ENCODE measurements around the gene ASIC5.

Gene ASIC5

DNA sequence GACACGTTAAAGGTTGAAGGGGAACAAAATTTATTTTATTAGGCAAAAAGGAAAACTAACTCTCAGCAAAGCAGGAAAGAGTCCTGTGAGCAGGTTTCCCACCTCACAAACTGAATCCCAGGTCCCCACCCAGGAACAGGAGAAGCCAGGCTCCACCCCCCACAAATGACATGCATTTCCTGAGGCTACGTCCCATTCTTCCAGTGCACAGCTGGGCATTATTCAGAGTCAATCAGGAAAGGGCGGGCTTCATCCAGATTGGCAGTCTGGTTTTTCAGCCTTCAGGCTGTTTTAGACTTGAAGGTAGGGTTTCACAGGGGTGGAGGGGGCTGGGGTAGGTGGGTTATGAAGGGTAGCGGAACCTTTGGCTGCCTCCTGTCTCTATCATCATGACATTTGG, 11.9 kb upstream of the ASIC5 start:
- Histone ChIP-seq H3K9ac (ENCODE audit: low read depth, low read length) (no peak overlapping the region), H3K9me3 (ENCODE audit: control insufficient read depth, insufficient read depth, low read length) (no peaks in the 10 kb centered on the region), H3K36me3 (ENCODE audit: control insufficient read depth, insufficient read depth, low read length) (no peaks in the 10 kb centered on the region), H3K4me3 (ENCODE audit: low read depth, low read length) (no peak overlapping the region), H3K27me3 (ENCODE audit: control insufficient read depth, insufficient read depth, low read length) (no peaks in the 10 kb centered on the region), H3K4me1 (ENCODE audit: control insufficient read depth, insufficient read depth, low read length) (no peaks in the 10 kb centered on the region)

DNA sequence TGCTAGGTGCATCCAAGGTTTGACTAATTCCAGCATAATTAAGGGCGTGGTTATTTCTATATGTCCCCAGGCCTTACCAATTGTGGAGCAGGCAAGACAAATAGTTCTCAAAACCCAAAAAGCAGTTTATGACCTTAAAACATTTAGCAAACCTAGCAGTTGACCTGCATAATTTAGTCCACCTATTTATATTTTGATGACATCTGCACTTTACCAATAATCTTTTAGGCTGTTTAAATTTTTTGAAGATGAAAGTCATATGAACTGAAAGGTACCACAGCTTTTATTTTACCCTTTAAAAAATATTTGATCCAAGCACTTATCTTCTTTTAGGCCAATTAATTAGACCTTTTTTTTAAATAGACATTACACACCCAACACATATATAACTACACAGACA, 9.8 kb upstream of the ASIC5 start:
- Histone ChIP-seq H3K4me1 (ENCODE audit: control insufficient read depth, insufficient read depth, low read length) (no peaks in the 10 kb centered on the region), H3K4me3 (ENCODE audit: low read depth, low read length) (no peak overlapping the region), H3K9ac (ENCODE audit: low read depth, low read length) (no peak overlapping the region), H3K36me3 (ENCODE audit: control insufficient read depth, insufficient read depth, low read length) (no peaks in the 10 kb centered on the region), H3K27me3 (ENCODE audit: control insufficient read depth, insufficient read depth, low read length) (no peaks in the 10 kb centered on the region), H3K9me3 (ENCODE audit: control insufficient read depth, insufficient read depth, low read length) (no peaks in the 10 kb centered on the region)

DNA sequence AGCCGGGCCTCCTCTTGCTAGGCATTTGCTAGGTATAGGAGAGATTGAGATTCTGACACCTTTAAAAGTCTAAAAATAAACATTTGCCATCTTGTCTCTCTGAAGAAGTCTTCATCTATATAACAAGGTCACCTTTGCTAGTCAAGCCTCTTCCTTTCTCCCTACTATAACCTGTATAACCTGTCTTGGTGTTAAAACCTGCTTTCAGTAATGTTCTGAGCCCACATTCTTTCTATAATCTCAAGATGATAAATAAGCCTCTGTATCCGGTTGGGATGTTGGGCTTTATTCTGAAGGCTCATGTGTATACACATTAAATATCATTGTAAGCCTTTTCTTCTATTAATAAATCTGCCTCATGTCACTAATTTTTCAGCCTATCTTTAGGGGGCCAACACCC, 10.2 kb downstream of the ASIC5 start:
- Histone ChIP-seq H3K9me3 (ENCODE audit: control insufficient read depth, insufficient read depth, low read length) (no peaks in the 10 kb centered on the region), H3K4me3 (ENCODE audit: low read depth, low read length) (no peak overlapping the region), H3K4me1 (ENCODE audit: control insufficient read depth, insufficient read depth, low read length) (no peaks in the 10 kb centered on the region), H3K36me3 (ENCODE audit: control insufficient read depth, insufficient read depth, low read length) (no peaks in the 10 kb centered on the region), H3K27me3 (ENCODE audit: control insufficient read depth, insufficient read depth, low read length) (no peaks in the 10 kb centered on the region), H3K9ac (ENCODE audit: low read depth, low read length) (no peak overlapping the region)

DNA sequence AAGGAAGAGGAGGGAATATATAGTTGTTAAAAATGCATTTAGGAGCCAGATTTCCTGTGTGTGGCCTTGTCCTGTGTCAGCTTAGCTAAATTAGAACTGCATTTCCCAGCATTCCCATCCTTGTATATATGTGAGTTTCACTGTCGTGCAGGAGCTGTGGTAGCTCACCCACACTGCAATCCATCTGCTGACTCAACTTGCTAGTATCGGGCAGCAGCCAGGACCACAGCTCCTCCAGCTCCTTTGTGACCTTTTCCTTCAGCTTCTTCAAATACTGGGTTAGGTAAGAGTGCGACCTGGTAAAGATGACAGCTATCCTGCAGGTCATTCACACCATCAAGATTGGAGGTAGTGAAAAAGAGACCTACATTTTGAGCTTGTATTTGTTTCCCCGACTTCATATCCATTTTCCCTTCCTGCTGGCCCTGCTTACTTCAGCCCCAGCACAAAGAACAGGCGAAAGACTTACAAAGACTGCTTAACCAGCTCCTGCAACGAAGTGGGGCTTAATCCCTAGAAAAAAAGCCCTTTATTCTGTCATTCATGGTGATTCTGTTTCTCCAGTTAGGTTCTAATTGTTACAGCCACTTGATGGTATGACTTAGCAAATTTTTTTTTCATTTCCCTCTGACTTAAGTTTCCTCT, 11.4 kb downstream of the ASIC5 start:
- H3K9ac ChIP-seq (ENCODE audit: low read depth, low read length), result no peak overlapping the region
- H3K36me3 ChIP-seq (ENCODE audit: control insufficient read depth, insufficient read depth, low read length), result no peaks in the 10 kb centered on the region
- H3K4me1 ChIP-seq (ENCODE audit: control insufficient read depth, insufficient read depth, low read length), result no peaks in the 10 kb centered on the region
- no peak overlapping the region for H3K4me3 ChIP-seq (ENCODE audit: low read depth, low read length)
- no peaks in the 10 kb centered on the region for H3K9me3 ChIP-seq (ENCODE audit: control insufficient read depth, insufficient read depth, low read length)
- no peaks in the 10 kb centered on the region for H3K27me3 ChIP-seq (ENCODE audit: control insufficient read depth, insufficient read depth, low read length)

DNA sequence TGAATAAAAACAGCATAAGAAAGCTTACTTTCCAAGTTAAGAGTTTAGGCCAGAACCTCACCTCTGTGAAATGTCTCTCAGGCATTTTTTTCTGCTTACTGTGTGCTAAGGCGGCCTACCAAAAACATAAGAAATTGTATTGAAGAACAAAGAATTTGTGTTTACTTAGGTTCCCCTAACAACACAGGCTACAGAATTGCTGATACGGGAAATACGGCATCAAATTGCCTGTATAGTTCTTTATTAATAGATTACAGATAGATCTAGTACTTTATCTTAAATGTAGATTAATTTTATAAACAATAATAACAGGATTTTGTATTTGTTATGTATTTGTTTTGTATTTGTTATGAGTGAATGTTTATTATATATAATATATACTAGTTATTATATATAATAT, 12.9 kb downstream of the ASIC5 start:
- Histone ChIP-seq H3K27me3 (ENCODE audit: control insufficient read depth, insufficient read depth, low read length) (no peaks in the 10 kb centered on the region), H3K36me3 (ENCODE audit: control insufficient read depth, insufficient read depth, low read length) (no peaks in the 10 kb centered on the region), H3K4me1 (ENCODE audit: control insufficient read depth, insufficient read depth, low read length) (no peaks in the 10 kb centered on the region), H3K4me3 (ENCODE audit: low read depth, low read length) (no peak overlapping the region), H3K9me3 (ENCODE audit: control insufficient read depth, insufficient read depth, low read length) (peaks cover 5% of the 10 kb centered on the region), H3K9ac (ENCODE audit: low read depth, low read length) (no peak overlapping the region)

DNA sequence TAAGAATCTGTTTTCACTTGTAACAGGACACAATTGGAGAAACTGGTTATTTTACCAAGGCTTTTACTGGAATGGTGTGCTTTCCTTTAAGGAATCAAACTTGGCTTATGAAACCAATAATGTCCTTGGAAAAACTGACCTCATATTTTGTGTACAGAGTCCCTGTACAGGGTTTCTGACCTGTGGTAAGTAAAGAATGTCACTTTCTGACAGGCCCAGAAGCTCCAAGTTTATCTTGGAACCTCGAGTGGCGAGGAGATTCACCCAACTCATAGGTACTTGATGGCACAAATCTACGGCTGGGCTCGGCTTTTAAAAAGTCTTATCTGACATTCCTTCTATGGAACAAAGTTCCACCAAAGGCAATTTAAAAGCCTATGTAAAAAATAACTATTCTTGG, 17.0 kb downstream of the ASIC5 start:
- Histone ChIP-seq H3K36me3 (ENCODE audit: control insufficient read depth, insufficient read depth, low read length) (no peaks in the 10 kb centered on the region), H3K9ac (ENCODE audit: low read depth, low read length) (no peak overlapping the region), H3K9me3 (ENCODE audit: control insufficient read depth, insufficient read depth, low read length) (peaks cover 8% of the 10 kb centered on the region), H3K4me3 (ENCODE audit: low read depth, low read length) (no peak overlapping the region), H3K4me1 (ENCODE audit: control insufficient read depth, insufficient read depth, low read length) (no peaks in the 10 kb centered on the region), H3K27me3 (ENCODE audit: control insufficient read depth, insufficient read depth, low read length) (no peaks in the 10 kb centered on the region)

DNA sequence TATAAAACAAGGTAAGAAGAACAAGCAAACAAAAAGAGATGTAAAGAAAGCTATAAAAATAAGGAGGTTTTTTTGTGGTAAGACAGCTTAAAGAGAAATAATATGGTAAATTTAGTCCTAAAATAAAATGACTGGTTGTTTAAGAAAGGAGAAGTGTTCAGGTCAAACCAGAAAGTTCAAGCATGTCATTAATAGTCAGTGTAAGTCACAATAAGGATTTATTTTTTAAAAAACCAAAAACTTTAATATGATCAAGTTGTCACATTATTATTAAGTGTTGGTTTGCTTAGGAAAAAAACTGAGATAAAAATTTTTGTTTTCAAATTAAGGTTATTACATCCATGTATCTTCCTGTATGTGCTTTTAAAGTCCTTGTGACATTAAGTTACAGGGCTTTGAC, 19.1 kb downstream of the ASIC5 start:
- H3K4me3 ChIP-seq (ENCODE audit: low read depth, low read length), result no peak overlapping the region

DNA sequence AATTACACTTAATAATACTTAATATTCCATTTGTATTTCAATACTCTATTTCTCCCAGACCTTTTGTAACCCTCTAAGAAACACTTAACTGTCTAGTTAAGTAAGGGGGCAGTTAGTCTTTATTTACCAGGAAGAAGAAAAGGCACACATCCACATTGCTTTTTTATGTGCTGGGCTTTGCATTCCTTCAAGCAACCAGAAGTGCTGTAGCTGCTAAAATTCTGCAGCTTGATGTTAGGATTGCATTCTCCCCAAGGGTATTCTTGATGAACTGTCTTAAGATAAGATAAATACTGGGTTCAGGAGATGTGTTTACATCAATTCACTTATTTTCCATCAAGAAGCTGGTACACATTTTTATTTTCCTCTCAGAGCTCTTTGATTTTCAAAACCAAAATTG, 24.0 kb downstream of the ASIC5 start:
- no peaks in the 10 kb centered on the region for H3K36me3 ChIP-seq (ENCODE audit: control insufficient read depth, insufficient read depth, low read length)
- H3K4me1 ChIP-seq (ENCODE audit: control insufficient read depth, insufficient read depth, low read length), result no peaks in the 10 kb centered on the region

More for the DNA sequence above, 19.1 kb downstream of the ASIC5 start:
- H3K36me3 ChIP-seq (ENCODE audit: control insufficient read depth, insufficient read depth, low read length), result no peaks in the 10 kb centered on the region
- no peaks in the 10 kb centered on the region for H3K27me3 ChIP-seq (ENCODE audit: control insufficient read depth, insufficient read depth, low read length)
- H3K9me3 ChIP-seq (ENCODE audit: control insufficient read depth, insufficient read depth, low read length), result peaks cover 8% of the 10 kb centered on the region
- no peak overlapping the region for H3K9ac ChIP-seq (ENCODE audit: low read depth, low read length)
- H3K4me1 ChIP-seq (ENCODE audit: control insufficient read depth, insufficient read depth, low read length), result no peaks in the 10 kb centered on the region

DNA sequence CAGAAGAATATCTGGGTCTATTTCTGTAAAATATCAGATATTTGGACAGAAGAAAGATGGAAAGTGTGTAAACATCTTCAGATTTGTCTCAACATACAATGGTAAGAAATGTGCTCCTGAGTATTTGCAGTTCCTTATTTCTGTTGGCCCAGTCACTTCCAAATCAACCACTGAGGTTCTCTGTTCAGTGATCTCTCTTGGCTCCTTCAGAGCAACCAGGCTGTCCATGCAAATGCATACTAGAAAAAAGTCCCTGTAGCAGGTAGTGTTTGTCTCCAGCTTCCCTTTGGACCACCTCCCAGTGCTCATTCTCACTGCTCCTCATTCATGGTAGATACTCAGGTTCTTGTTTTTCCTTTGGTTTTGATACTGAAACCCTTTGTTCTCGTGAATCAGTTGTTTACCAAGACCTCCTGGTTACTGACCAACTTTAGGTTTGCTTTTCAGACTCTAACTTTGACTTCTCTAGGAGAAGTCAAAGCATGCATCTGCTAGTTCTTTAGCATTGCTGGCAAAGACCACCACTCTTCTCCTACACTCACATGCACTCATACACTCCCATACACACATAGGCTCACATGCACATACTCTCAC, 28.8 kb downstream of the ASIC5 start:
- no peaks in the 10 kb centered on the region for H3K27me3 ChIP-seq (ENCODE audit: control insufficient read depth, insufficient read depth, low read length)
- no peak overlapping the region for H3K4me3 ChIP-seq (ENCODE audit: low read depth, low read length)
- no peaks in the 10 kb centered on the region for H3K9me3 ChIP-seq (ENCODE audit: control insufficient read depth, insufficient read depth, low read length)
- H3K9ac ChIP-seq (ENCODE audit: low read depth, low read length), result no peak overlapping the region
- no peaks in the 10 kb centered on the region for H3K4me1 ChIP-seq (ENCODE audit: control insufficient read depth, insufficient read depth, low read length)
- no peaks in the 10 kb centered on the region for H3K36me3 ChIP-seq (ENCODE audit: control insufficient read depth, insufficient read depth, low read length)

More for the DNA sequence above, 24.0 kb downstream of the ASIC5 start:
- no peak overlapping the region for H3K4me3 ChIP-seq (ENCODE audit: low read depth, low read length)
- no peaks in the 10 kb centered on the region for H3K9me3 ChIP-seq (ENCODE audit: control insufficient read depth, insufficient read depth, low read length)
- H3K9ac ChIP-seq (ENCODE audit: low read depth, low read length), result no peak overlapping the region
- no peaks in the 10 kb centered on the region for H3K27me3 ChIP-seq (ENCODE audit: control insufficient read depth, insufficient read depth, low read length)

DNA sequence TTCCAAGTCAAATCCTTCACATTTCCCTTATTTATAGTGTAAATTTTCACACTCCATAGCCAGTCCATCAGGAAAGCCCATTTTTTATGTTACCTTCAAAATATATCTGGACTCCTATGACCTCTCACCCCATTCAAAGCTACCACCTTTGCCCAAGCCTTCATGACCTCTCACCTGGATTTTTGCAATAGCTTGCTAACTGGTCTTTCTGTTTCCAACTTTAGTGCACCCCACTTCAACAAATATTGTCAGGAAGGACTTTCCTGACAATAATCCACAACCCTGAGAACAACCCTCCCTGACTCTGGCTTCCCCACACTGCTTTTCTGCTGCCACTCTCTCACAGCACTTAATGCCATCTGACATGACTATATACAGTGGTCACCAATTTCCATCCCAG, 33.4 kb downstream of the ASIC5 start:
- Histone ChIP-seq H3K9me3 (ENCODE audit: control insufficient read depth, insufficient read depth, low read length) (no peaks in the 10 kb centered on the region), H3K36me3 (ENCODE audit: control insufficient read depth, insufficient read depth, low read length) (no peaks in the 10 kb centered on the region), H3K4me3 (ENCODE audit: low read depth, low read length) (no peak overlapping the region), H3K9ac (ENCODE audit: low read depth, low read length) (no peak overlapping the region), H3K4me1 (ENCODE audit: control insufficient read depth, insufficient read depth, low read length) (no peaks in the 10 kb centered on the region), H3K27me3 (ENCODE audit: control insufficient read depth, insufficient read depth, low read length) (no peaks in the 10 kb centered on the region)

DNA sequence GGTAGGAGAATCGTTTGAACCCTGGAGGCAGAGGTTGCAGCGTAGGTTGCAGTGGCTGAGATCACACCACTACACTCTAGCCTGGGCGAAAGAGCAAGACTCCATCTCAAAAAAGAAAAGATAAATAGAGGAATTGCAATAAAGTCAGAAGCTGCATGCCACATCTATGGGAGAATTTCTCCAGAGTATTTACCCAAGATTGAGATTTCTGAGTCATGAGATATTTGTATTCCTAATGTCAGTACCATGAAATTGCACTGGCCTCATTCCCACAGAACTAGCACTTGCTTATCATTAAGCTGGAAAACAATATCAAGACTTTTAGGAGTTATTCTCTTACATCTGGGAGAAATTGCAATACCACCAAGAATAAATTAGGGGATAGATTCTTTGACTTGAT, 37.4 kb downstream of the ASIC5 start:
- H3K4me3 ChIP-seq (ENCODE audit: low read depth, low read length), result no peak overlapping the region
- no peaks in the 10 kb centered on the region for H3K4me1 ChIP-seq (ENCODE audit: control insufficient read depth, insufficient read depth, low read length)
- H3K27me3 ChIP-seq (ENCODE audit: control insufficient read depth, insufficient read depth, low read length), result no peaks in the 10 kb centered on the region
- H3K9me3 ChIP-seq (ENCODE audit: control insufficient read depth, insufficient read depth, low read length), result no peaks in the 10 kb centered on the region
- H3K9ac ChIP-seq (ENCODE audit: low read depth, low read length), result no peak overlapping the region
- no peaks in the 10 kb centered on the region for H3K36me3 ChIP-seq (ENCODE audit: control insufficient read depth, insufficient read depth, low read length)

DNA sequence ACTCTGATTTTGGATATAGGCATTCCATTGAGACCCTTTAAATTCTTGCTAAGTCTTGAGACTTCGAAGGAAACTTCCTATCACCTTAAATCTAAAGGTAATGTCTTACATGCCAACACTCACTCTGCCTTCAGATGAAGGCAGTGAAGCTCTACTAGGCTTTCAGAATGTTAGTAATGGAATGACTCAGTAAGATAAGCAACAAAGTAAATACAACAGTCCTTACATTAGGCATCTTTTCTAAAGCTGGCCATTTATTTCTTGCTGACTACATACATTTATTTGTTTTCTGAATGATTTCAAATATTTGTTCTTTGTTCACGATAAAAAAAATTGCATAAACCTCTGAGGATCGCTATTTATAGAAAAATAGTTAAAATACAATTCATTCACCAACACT, 43.5 kb downstream of the ASIC5 start:
- Histone ChIP-seq H3K9me3 (ENCODE audit: control insufficient read depth, insufficient read depth, low read length) (no peaks in the 10 kb centered on the region), H3K4me3 (ENCODE audit: low read depth, low read length) (no peak overlapping the region), H3K36me3 (ENCODE audit: control insufficient read depth, insufficient read depth, low read length) (no peaks in the 10 kb centered on the region), H3K9ac (ENCODE audit: low read depth, low read length) (no peak overlapping the region), H3K4me1 (ENCODE audit: control insufficient read depth, insufficient read depth, low read length) (peaks cover 2% of the 10 kb centered on the region), H3K27me3 (ENCODE audit: control insufficient read depth, insufficient read depth, low read length) (no peaks in the 10 kb centered on the region)

Data from iPS-15b (cell line).